Measurements from ENCODE around the gene LYPLA2.
"Not testable (repeated sequence)": the region's sequence is repeated elsewhere in the genome, so short reads cannot be mapped to it uniquely, and the experiment has no call there.

GRCh38 chr1:23826590-23826989, 35.6 kb downstream of the LYPLA2 start:
- not testable (repeated sequence) for TF ChIP-seq CTCF (IDR thresholded peaks at IDR 0.05; ENCODE audit: insufficient read depth, low read length, poor library complexity, severe bottlenecking); EZH2phosphoT487 (conservative IDR thresholded peaks at IDR 0.05; ENCODE audit: low read length)
